SK-N-SH treated with all-trans-retinoic acid at 6 μM for 48 hours (cell line): ENCODE measurements around the gene ZNF618.

ENCODE experiments used
- ATAC-seq: fragments of 200-7000 bp; cut with Tn5 transposase; 3 replicates; pipeline ENCODE4 v1.9.1; 2020; ENCODE audit warnings: mild to moderate bottlenecking, moderate library complexity
- ARNTL ChIP-seq: fragments of 450-650 bp; formaldehyde crosslinking; IDR thresholded peaks from 2 replicates; pipeline ENCODE4 v1.5.0; 2020; ENCODE audit warnings: low read depth, mild to moderate bottlenecking, moderate library complexity, borderline replicate concordance
- BACH2 ChIP-seq: fragments of 250-450 bp; sonication (Bioruptor Pico); IDR thresholded peaks from 2 replicates; pipeline ENCODE4 v1.9.0; 2021; ENCODE audit warnings: mild to moderate bottlenecking, borderline replicate concordance
- CREB5 ChIP-seq: fragments of 250-450 bp; sonication (Bioruptor Pico); IDR thresholded peaks from 2 replicates; pipeline ENCODE4 v1.5.1; 2020; ENCODE audit warnings: low read depth, mild to moderate bottlenecking, moderate library complexity
- CSRNP3 ChIP-seq: fragments of 250-450 bp; sonication (Bioruptor Pico); IDR thresholded peaks from 2 replicates; pipeline ENCODE4 v1.5.1; 2021; ENCODE audit warnings: mild to moderate bottlenecking, moderate library complexity
- GLIS3 ChIP-seq: fragments of 250-450 bp; sonication (Bioruptor Pico); IDR thresholded peaks from 2 replicates; pipeline ENCODE4 v1.5.0; 2020; ENCODE audit warnings: mild to moderate bottlenecking, moderate library complexity
- OSR1 ChIP-seq: fragments of 250-450 bp; sonication (Bioruptor Pico); IDR thresholded peaks from 2 replicates; pipeline ENCODE4 v1.8.0; 2022; ENCODE audit warnings: moderate library complexity, mild to moderate bottlenecking, inconsistent platforms
- PATZ1 ChIP-seq: fragments of 250-450 bp; sonication (Bioruptor Pico); IDR thresholded peaks from 2 replicates; pipeline ENCODE4 v1.8.0; 2020; ENCODE audit warnings: mild to moderate bottlenecking, moderate library complexity, borderline replicate concordance
- POU6F1 ChIP-seq: fragments of 250-450 bp; sonication (Bioruptor Pico); IDR thresholded peaks from 2 replicates; pipeline ENCODE4 v1.8.0; 2021; ENCODE audit warnings: low read depth, mild to moderate bottlenecking, moderate library complexity, borderline replicate concordance
- PPARA ChIP-seq: fragments of 250-450 bp; sonication (Bioruptor Pico); IDR thresholded peaks from 2 replicates; pipeline ENCODE4 v1.5.0; 2020; ENCODE audit warnings: mild to moderate bottlenecking, borderline replicate concordance
- RARB ChIP-seq: fragments of 250-450 bp; sonication (Bioruptor Pico); IDR thresholded peaks from 2 replicates; pipeline ENCODE4 v1.8.0; 2021; ENCODE audit warnings: mild to moderate bottlenecking, moderate library complexity
- SNAI2 ChIP-seq: fragments of 250-450 bp; sonication (Bioruptor Pico); IDR thresholded peaks from 2 replicates; pipeline ENCODE4 v1.5.0; 2020; ENCODE audit warnings: mild to moderate bottlenecking, moderate library complexity
- TCF4 ChIP-seq: fragments of 250-450 bp; sonication (Bioruptor Pico); IDR thresholded peaks from 2 replicates; pipeline ENCODE4 v1.8.0; 2021; ENCODE audit warnings: mild to moderate bottlenecking, moderate library complexity, borderline replicate concordance
- TOX ChIP-seq: fragments of 250-450 bp; sonication (Bioruptor Pico); IDR thresholded peaks from 2 replicates; pipeline ENCODE4 v1.8.0; 2021; ENCODE audit warnings: mild to moderate bottlenecking, moderate library complexity, borderline replicate concordance
- TSHZ2 ChIP-seq: fragments of 250-450 bp; sonication (Bioruptor Pico); IDR thresholded peaks from 2 replicates; pipeline ENCODE4 v1.5.0; 2020; ENCODE audit warnings: mild to moderate bottlenecking, moderate library complexity
- ZC3H10 ChIP-seq: fragments of 250-450 bp; sonication (Bioruptor Pico); IDR thresholded peaks from 2 replicates; pipeline ENCODE4 v1.5.1; 2021; ENCODE audit warnings: mild to moderate bottlenecking, moderate library complexity
- ZFP3 ChIP-seq: fragments of 250-450 bp; sonication (Bioruptor Pico); IDR thresholded peaks from 2 replicates; pipeline ENCODE4 v1.5.0; 2020; ENCODE audit warnings: mild to moderate bottlenecking, moderate library complexity
- ZNF565 ChIP-seq: fragments of 450-650 bp; formaldehyde crosslinking; conservative IDR thresholded peaks from 2 replicates; pipeline ENCODE4 v1.5.0; 2020; ENCODE audit warnings: low read depth, mild to moderate bottlenecking, moderate library complexity
- ZNF70 ChIP-seq: fragments of 450-650 bp; formaldehyde crosslinking; IDR thresholded peaks from 2 replicates; pipeline ENCODE4 v1.5.0; 2020; ENCODE audit warnings: mild to moderate bottlenecking, moderate library complexity

Gene ZNF618

GRCh38 chr9:113851873-113852272 lies 24.2 kb upstream of the ZNF618 start:
- ATAC-seq: no peak
- TF ChIP-seq BACH2 (CRISPR knock-in tag) (no peak), PATZ1 (CRISPR knock-in tag) (no peak), CREB5 (CRISPR knock-in tag) (no peak), CSRNP3 (CRISPR knock-in tag) (no peak), ARNTL (no peak), ZC3H10 (CRISPR knock-in tag) (no peak), OSR1 (no peak), PPARA (CRISPR knock-in tag) (no peak), ZNF565 (CRISPR knock-in tag) (no peak), TCF4 (CRISPR knock-in tag) (no peak), RARB (CRISPR knock-in tag) (no peak), GLIS3 (CRISPR knock-in tag) (no peak), POU6F1 (CRISPR knock-in tag) (no peak), TOX (CRISPR knock-in tag) (no peak), TSHZ2 (CRISPR knock-in tag) (no peak)

GRCh38 chr9:113853333-113853732 lies 22.8 kb upstream of the ZNF618 start:
- ATAC-seq: no peak
- TF ChIP-seq TSHZ2 (CRISPR knock-in tag) (no peak), OSR1 (no peak), GLIS3 (CRISPR knock-in tag) (no peak), BACH2 (CRISPR knock-in tag) (no peak), POU6F1 (CRISPR knock-in tag) (no peak), TOX (CRISPR knock-in tag) (no peak), ZNF70 (CRISPR knock-in tag) (no peak), CSRNP3 (CRISPR knock-in tag) (no peak), ZFP3 (CRISPR knock-in tag) (no peak), CREB5 (CRISPR knock-in tag) (no peak), ZNF565 (CRISPR knock-in tag) (no peak), SNAI2 (no peak)
